Measurements from ENCODE around the gene CDK6.
"Not testable (repeated sequence)": the region's sequence is repeated elsewhere in the genome, so short reads cannot be mapped to it uniquely, and the experiment has no call there.

CDK6 gene

GRCh38 chr7:92622030-92622429, 214.3 kb downstream of the CDK6 start:
- DNase-seq (ENCODE audit: low spot score), result peak; percentile 35

GRCh38 chr7:92621561-92622023, 214.8 kb downstream of the CDK6 start:
- DNase-seq (ENCODE audit: low spot score), result peak; percentile 36

DNA sequence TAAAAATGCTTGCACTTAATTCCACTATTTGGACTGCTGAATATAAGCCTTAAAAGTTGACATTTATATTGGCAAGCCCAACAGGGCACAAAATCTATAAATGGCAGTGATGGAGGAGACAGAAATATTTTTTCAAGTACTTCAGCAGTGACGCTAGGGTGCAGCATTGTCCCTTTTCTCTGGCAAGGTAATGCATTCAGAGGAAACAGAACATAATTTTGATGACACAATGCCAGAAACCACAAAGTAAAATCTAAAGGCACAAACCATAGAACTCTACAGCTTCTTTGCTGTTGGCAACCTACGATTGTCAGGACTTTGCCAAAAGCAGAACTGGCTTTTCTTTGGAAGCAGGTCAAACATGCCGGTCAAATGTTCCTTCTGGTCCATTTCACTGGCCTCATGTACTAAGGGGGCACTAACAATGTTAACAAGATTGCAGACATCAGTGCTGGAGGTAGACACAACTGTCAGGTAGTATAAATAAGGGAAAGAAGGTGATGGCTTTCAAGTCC, 215.3 kb downstream of the CDK6 start:
- DNase-seq (ENCODE audit: low spot score), result peak; percentile 92

DNA sequence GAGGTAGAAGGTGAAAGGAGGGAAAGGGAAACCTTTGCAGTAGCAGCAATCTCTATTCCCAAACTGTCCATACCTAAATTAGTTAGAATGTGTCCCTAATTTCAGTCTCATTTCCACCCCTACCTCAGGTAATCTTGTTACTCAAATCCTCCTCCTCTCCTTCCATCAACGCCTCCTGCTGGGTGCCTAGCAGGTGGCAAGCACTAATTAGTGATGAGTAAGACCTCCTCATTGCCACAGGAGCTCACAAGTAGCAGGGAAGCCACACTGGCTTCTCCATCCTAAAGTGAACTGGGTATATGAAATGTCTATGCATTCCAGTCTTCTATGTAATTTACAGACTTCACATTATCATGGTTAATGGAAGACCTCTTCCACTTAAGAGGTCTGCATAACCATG, 220.5 kb downstream of the CDK6 start:
- DNase-seq (ENCODE audit: low spot score), result no peak

DNA sequence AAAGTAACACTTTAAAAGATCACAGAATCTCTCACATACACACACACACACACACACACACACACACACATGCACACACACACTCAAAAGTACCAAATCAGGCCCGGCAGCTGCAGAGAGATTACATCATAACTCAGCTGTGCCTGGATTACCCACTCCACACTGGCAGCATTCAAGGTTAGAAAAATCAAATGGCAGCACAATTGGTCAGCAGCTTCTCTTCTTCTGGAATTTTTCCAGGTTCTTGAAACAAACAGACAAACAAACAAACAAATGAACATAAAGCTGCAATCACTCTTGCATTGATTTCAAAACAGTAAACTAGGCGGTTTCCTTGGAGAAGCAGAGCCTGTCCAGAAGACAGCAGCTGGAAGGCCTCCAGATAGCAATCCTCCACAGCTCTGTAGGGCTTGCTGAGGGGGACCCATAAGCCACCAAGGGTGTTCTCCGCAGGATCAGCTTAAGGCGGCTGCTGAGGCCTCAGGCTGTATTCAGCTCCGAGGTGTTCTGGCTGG, 221.7 kb downstream of the CDK6 start:
- DNase-seq (ENCODE audit: low spot score), result peak; percentile 33

- DNase-seq (ENCODE audit: low spot score), result no peak
These were observed 222.7 kb downstream of the CDK6 start for GRCh38 chr7:92613720-92614119.

GRCh38 chr7:92613214-92613613, 223.2 kb downstream of the CDK6 start:
- no peak for DNase-seq (ENCODE audit: low spot score)

DNA sequence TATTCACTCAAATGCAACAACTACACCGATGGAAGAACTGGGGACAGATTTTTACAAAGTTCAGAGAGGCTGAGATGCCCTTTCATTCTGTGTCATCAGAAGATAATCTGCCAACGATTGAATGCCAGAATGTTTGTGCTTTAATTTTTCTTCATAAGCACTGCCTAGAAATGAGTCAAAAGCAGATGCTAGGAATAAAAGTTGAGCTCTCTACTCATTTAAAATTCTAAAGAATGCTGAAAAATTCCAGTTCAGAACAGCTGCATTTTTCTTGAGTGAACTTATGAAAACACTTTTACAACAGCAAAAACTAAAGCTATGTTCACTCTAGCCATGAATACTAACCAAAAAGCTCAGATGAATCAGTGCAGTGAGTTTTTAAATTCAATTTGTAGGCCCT, 223.9 kb downstream of the CDK6 start:
- DNase-seq (ENCODE audit: low spot score), result no peak

GRCh38 chr7:92611735-92612134, 224.6 kb downstream of the CDK6 start:
- DNase-seq (ENCODE audit: low spot score), result no peak

DNA sequence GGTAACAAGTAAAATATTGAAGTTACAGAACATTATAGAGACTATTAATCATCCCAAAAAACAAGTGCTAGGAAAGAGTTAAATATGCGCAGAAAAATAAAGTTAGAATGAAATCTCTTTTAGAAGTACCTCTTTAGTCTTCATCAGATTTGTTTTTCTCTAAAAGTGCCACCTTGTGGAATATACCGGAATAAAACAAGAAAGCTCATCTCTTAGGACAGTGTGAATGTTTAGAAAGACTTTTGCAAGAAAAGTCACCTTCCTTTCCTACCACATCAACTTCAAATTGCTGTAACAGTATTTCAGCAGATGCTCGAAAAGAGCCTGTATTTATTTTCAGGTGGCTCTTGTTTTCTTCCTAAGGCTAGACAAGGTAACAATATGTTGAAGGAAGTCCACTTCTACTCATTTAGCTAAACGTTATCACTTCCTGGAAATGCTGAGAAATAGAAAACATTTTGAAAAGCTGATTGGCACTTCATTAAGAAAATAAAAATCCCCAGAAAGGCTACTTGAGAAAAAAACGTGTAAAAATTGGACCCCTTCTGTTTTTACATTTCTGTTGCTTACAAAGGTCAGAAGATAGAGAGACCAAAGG, 226.4 kb downstream of the CDK6 start:
- DNase-seq (ENCODE audit: low spot score), result peak; percentile 80

- no peak for DNase-seq (ENCODE audit: low spot score)
These were observed 227.7 kb downstream of the CDK6 start for GRCh38 chr7:92608380-92609322.

DNA sequence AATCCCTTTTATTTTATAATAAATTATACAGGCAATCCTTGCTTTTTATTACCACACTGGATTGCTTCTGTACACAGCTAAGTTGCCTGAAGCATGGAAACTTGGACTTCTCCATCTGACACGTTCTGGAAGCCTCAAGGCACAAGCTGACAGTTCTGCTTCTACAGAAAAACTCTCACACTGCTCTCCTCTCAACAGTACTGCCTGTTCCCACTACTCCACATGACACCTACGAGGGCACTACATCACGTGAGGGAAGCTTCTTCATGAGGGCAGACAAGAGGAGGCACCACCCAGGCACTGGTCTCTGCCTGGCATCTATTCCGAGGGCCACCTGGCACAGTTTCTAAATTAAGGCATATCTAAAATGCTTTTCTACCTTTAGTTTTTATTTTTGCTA, 229.4 kb downstream of the CDK6 start:
- no peak for DNase-seq (ENCODE audit: low spot score)

DNA sequence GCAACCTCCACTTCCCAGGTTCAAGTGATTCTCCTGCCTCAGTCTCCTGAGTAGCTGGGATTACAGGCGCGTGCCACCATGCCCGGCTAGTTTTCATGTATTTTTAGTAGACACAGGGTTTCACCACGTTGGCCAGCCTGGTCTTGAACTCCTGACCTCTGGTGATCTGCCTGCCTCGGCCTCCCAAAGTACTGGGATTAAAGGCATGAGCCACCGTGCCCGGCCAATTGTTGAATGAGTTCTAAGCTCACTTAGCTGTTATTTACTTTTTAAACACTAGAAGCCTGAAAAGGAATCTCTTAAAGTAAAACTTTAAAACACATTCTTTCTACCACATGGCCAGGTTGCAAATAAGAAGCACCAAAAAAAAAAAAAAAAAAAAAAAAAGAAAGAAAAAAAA, 231.9 kb downstream of the CDK6 start:
- DNase-seq (ENCODE audit: low spot score), result not testable (repeated sequence)

GRCh38 chr7:92603089-92603445, 233.3 kb downstream of the CDK6 start:
- no peak for DNase-seq (ENCODE audit: low spot score)

DNA sequence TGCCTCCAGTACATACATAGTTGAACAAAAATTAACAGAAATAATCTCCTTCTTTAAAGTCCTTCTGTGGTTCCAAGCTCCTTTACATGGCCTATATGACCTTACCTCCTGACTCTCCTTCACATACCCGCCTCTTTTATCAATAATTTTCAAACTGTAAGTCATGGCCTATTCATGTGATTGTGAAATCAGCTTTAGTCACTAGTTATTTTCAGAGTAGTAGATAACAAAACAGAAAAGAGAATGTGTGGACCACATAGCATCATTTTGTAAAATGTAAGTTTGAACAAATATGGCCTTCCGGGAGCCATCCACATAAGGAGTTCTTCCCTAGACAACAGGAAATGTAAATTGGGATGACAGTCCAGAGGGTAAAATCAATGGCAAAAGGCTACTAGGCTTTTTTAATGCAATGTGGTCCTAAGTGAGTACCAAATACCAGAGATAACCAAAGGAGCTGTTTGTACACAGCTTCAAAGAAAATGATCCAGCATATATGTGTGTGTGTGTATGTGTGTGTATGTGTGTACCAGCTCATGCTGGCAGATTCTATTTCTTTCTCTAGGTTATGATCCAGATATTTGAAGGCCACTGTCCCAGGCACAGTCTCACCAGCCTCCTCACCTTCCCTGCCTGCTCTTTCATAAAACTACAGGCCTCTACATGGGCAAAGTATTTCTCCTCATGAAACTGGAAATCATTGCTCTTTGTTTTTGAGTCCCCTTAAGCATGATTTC, 233.9 kb downstream of the CDK6 start:
- DNase-seq (ENCODE audit: low spot score), result no peak

GRCh38 chr7:92598310-92598981, 237.9 kb downstream of the CDK6 start:
- DNase-seq (ENCODE audit: low spot score), result no peak

DNA sequence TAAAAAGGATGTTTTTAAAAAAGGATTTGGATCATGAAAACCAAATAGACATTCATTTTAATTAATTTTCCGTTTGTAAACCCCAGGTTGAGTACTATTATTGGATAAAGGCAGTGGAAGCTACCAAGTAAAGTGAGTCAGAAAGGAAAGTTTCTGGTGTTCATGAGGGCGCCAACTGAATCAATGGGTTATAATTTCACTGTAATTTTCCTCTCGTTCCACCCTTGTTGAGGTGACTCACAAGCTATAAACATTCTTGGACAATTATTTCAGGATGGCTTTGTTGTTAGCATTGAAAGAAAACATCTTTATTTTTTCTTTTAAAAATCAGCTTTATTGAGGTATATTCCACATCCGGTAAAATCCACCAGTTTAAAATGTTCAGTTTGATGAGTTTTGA, 241.1 kb downstream of the CDK6 start:
- no peak for DNase-seq (ENCODE audit: low spot score)

GRCh38 chr7:92594746-92595145, 241.6 kb downstream of the CDK6 start:
- no peak for DNase-seq (ENCODE audit: low spot score)

DNA sequence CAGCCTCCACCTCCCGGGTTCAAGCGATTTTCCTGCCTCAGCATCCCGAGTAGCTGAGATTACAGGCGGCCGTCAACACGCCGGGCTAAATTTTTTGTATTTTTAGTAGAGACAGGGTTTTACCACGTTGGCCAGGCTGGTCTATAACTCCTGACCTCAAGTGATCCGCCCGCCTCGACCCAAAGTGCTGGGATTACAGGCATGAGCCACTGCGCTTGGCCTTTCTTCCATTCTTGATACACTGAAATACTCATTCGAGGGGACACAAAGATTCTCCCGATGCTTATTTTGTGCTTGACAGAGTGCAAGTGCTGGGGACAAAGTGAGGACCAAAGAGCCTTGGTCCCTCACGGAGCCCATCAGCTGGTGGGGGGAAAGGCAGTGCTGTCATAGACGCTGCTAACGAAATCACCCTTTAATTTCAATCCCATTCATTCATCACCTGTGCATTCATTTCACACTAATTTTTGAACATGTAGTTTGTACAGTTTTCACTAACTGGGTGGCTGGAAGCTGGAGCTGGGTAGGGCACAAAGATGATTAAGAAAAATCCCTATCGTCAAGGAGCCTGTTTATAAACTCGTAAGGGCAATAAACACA, 245.6 kb downstream of the CDK6 start:
- no peak for DNase-seq (ENCODE audit: low spot score)

- no peak for DNase-seq (ENCODE audit: low spot score)
These were observed 247.3 kb downstream of the CDK6 start for GRCh38 chr7:92589056-92589455.

- no peak for DNase-seq (ENCODE audit: low spot score)
These were observed 247.8 kb downstream of the CDK6 start for GRCh38 chr7:92588561-92588960.
